ENCODE results near the gene SPTBN5.

The SPTBN5 gene

DNA sequence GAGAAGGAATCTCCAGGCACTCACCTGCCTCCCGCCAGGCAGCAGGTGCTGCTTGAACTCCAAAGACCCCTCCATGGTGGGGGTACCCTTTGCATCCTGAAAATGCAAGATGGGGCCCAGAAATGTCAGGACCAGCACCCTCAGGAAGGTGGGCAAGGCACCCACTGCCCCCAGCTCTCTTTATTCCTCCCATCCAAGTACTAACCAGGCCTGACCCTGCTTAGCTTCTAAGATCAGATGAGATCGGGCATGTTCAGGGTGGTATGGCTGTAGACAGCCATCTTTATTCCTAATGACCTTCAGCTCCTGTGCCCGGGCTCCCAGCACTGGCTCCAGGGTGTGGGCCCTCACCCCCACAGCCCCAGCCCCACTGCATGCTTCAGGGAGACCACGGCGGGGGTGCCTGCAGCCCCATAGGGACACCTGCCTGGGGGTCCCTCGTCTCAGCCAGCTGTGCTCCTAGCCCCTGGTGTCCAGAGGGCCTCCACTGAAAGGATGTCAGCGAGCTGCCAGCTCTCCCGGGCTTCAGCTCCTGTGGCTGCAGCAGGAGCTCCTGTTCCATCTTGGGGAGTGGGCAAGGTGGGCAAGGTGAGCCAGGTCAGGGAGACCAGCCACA is 42.0 kb downstream of the SPTBN5 start:
- Histone ChIP-seq H3K9ac (ENCODE audit: low read depth, low read length) (no peak overlapping the region), H3K36me3 (ENCODE audit: control insufficient read depth, insufficient read depth, low read length) (peaks cover 15% of the 10 kb centered on the region), H3K4me1 (ENCODE audit: control insufficient read depth, insufficient read depth, low read length) (0 out of 2 replicates have a peak, but pooled peaks cover 6% of the 10 kb centered on the region), H3K27me3 (ENCODE audit: control insufficient read depth, insufficient read depth, low read length) (no peaks in the 10 kb centered on the region), H3K4me3 (ENCODE audit: low read depth, low read length) (no peak overlapping the region), H3K27ac (ENCODE audit: low read depth, low read length) (no peak overlapping the region), H3K9me3 (ENCODE audit: control insufficient read depth, insufficient read depth, low read length) (no peaks in the 10 kb centered on the region)

DNA sequence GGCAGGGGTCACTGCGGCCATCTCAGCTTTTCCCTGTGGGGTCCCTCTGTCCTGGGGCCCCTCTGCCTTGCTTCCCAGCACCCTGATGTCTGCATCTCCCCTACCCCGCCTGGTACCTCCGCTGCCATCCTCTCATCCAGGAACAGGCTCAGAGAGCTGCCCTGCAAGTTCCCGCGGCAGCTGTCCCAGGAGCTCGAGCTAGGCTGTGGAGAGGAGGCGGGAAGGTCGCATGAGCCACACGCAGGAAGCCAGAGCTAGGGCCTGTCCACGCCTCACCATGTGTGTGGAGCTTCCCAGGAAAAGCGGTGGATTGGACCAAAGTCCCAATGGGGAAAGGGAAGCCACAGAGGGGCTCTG is 42.7 kb downstream of the SPTBN5 start:
- Histone ChIP-seq H3K9ac (ENCODE audit: low read depth, low read length) (no peak overlapping the region), H3K4me3 (ENCODE audit: low read depth, low read length) (no peak overlapping the region), H3K27me3 (ENCODE audit: control insufficient read depth, insufficient read depth, low read length) (no peaks in the 10 kb centered on the region), H3K4me1 (ENCODE audit: control insufficient read depth, insufficient read depth, low read length) (0 out of 2 replicates have a peak, but pooled peaks cover 6% of the 10 kb centered on the region), H3K36me3 (ENCODE audit: control insufficient read depth, insufficient read depth, low read length) (peaks cover 23% of the 10 kb centered on the region), H3K27ac (ENCODE audit: low read depth, low read length) (no peak overlapping the region), H3K9me3 (ENCODE audit: control insufficient read depth, insufficient read depth, low read length) (no peaks in the 10 kb centered on the region)

DNA sequence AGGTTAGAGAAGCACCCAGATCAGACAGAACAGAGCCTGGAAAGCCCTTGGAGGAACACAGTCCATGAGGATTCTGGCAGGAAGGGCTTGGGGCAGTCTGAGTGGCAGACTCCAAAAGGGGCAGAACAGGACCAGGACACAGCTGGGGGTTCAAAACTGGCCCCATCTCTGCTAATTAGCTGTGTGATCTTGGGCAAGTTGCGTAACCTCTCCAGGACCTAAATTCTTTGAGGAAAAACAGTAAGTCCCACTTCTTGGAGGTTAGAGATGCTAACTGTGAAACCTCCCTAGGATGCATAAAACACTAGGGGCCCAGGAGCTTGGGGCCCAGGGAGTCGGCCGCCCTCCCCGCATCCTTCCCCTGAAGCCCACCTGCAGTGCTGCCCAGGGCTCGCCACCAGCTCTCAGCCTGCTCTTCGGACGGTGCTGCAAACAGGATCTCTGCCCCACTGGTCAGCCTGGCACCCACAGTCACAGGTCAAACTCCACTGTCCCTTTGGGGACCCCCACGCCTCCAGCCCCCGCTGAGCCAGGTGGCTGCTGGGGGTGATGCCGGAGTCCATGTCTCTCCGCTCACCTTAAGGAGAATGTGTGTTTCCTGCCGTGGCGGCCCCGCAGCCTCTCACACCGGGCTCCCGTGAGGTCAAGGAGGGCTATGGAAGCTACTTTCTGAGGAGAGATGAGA is 43.2 kb downstream of the SPTBN5 start:
- H3K9ac ChIP-seq (ENCODE audit: low read depth, low read length) = no peak overlapping the region
- no peak overlapping the region for H3K27ac ChIP-seq (ENCODE audit: low read depth, low read length)
- H3K9me3 ChIP-seq (ENCODE audit: control insufficient read depth, insufficient read depth, low read length) = no peaks in the 10 kb centered on the region
- H3K4me3 ChIP-seq (ENCODE audit: low read depth, low read length) = no peak overlapping the region
- H3K36me3 ChIP-seq (ENCODE audit: control insufficient read depth, insufficient read depth, low read length) = peaks cover 26% of the 10 kb centered on the region
- no peaks in the 10 kb centered on the region for H3K27me3 ChIP-seq (ENCODE audit: control insufficient read depth, insufficient read depth, low read length)
- 0 out of 2 replicates have a peak, but pooled peaks cover 4% of the 10 kb centered on the region for H3K4me1 ChIP-seq (ENCODE audit: control insufficient read depth, insufficient read depth, low read length)

DNA sequence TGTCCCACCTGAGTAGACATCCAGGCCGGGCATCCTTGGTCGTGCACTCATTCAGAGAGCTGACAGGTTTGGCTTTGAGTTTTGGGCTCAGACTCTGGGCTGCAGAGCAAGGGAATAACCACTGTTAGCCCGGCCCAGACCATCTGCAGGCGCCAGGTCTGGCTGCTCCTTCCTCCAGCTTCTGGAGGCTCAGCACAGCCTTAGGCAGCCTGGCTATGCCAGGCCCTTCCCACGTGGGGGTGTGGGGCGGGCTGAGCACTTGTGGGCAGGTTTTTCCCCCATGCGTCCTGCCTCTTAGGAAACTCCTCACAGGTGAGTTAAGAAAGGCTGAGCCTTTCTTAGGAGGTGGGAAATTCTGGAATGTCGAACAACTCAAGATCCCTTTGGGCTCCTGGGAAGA is 44.0 kb downstream of the SPTBN5 start:
- Histone ChIP-seq H3K4me3 (ENCODE audit: low read depth, low read length) (no peak overlapping the region), H3K27me3 (ENCODE audit: control insufficient read depth, insufficient read depth, low read length) (no peaks in the 10 kb centered on the region), H3K9me3 (ENCODE audit: control insufficient read depth, insufficient read depth, low read length) (no peaks in the 10 kb centered on the region), H3K9ac (ENCODE audit: low read depth, low read length) (no peak overlapping the region), H3K27ac (ENCODE audit: low read depth, low read length) (no peak overlapping the region), H3K36me3 (ENCODE audit: control insufficient read depth, insufficient read depth, low read length) (peaks cover 33% of the 10 kb centered on the region), H3K4me1 (ENCODE audit: control insufficient read depth, insufficient read depth, low read length) (no peaks in the 10 kb centered on the region)

GRCh38 chr15:41849204-41849603 is 44.6 kb downstream of the SPTBN5 start:
- Histone ChIP-seq H3K9me3 (ENCODE audit: control insufficient read depth, insufficient read depth, low read length) (no peaks in the 10 kb centered on the region), H3K27me3 (ENCODE audit: control insufficient read depth, insufficient read depth, low read length) (no peaks in the 10 kb centered on the region), H3K36me3 (ENCODE audit: control insufficient read depth, insufficient read depth, low read length) (peaks cover 37% of the 10 kb centered on the region), H3K27ac (ENCODE audit: low read depth, low read length) (no peak overlapping the region), H3K4me3 (ENCODE audit: low read depth, low read length) (no peak overlapping the region), H3K4me1 (ENCODE audit: control insufficient read depth, insufficient read depth, low read length) (no peaks in the 10 kb centered on the region), H3K9ac (ENCODE audit: low read depth, low read length) (no peak overlapping the region)

- Histone ChIP-seq H3K36me3 (ENCODE audit: control insufficient read depth, insufficient read depth, low read length) (peaks cover 37% of the 10 kb centered on the region), H3K27me3 (ENCODE audit: control insufficient read depth, insufficient read depth, low read length) (no peaks in the 10 kb centered on the region), H3K4me1 (ENCODE audit: control insufficient read depth, insufficient read depth, low read length) (no peaks in the 10 kb centered on the region), H3K27ac (ENCODE audit: low read depth, low read length) (no peak overlapping the region), H3K9me3 (ENCODE audit: control insufficient read depth, insufficient read depth, low read length) (no peaks in the 10 kb centered on the region), H3K4me3 (ENCODE audit: low read depth, low read length) (no peak overlapping the region), H3K9ac (ENCODE audit: low read depth, low read length) (no peak overlapping the region)
These were observed 45.2 kb downstream of the SPTBN5 start for GRCh38 chr15:41848631-41849030.

DNA sequence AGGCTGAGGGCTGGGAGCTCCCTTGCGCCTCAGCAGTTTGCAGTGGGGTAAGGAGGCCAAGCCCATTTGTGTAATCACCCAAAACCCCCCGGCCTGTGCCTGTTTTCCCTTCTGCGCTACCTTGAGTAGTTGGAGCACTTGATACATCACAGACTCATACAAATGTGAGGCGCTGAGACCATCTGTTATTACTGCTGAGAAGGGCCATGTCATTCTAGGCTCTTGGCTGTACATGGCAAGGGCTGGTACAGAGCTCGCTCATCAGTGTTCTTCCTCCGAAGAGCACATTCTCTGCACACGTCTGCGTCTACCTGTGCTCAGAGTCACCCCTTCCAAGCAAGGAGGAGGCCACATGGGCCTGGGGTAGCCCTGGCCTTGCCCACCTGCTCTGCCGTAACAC is 45.9 kb downstream of the SPTBN5 start:
- no peaks in the 10 kb centered on the region for H3K4me1 ChIP-seq (ENCODE audit: control insufficient read depth, insufficient read depth, low read length)
- H3K9me3 ChIP-seq (ENCODE audit: control insufficient read depth, insufficient read depth, low read length) = no peaks in the 10 kb centered on the region
- H3K27ac ChIP-seq (ENCODE audit: low read depth, low read length) = no peak overlapping the region
- H3K4me3 ChIP-seq (ENCODE audit: low read depth, low read length) = no peak overlapping the region
- peaks cover 37% of the 10 kb centered on the region for H3K36me3 ChIP-seq (ENCODE audit: control insufficient read depth, insufficient read depth, low read length)
- H3K9ac ChIP-seq (ENCODE audit: low read depth, low read length) = no peak overlapping the region
- no peaks in the 10 kb centered on the region for H3K27me3 ChIP-seq (ENCODE audit: control insufficient read depth, insufficient read depth, low read length)

GRCh38 chr15:41847206-41847605 is 46.6 kb downstream of the SPTBN5 start:
- Histone ChIP-seq H3K9ac (ENCODE audit: low read depth, low read length) (no peak overlapping the region), H3K27ac (ENCODE audit: low read depth, low read length) (no peak overlapping the region), H3K36me3 (ENCODE audit: control insufficient read depth, insufficient read depth, low read length) (peaks cover 37% of the 10 kb centered on the region), H3K4me3 (ENCODE audit: low read depth, low read length) (no peak overlapping the region), H3K4me1 (ENCODE audit: control insufficient read depth, insufficient read depth, low read length) (no peaks in the 10 kb centered on the region), H3K27me3 (ENCODE audit: control insufficient read depth, insufficient read depth, low read length) (no peaks in the 10 kb centered on the region), H3K9me3 (ENCODE audit: control insufficient read depth, insufficient read depth, low read length) (no peaks in the 10 kb centered on the region)

DNA sequence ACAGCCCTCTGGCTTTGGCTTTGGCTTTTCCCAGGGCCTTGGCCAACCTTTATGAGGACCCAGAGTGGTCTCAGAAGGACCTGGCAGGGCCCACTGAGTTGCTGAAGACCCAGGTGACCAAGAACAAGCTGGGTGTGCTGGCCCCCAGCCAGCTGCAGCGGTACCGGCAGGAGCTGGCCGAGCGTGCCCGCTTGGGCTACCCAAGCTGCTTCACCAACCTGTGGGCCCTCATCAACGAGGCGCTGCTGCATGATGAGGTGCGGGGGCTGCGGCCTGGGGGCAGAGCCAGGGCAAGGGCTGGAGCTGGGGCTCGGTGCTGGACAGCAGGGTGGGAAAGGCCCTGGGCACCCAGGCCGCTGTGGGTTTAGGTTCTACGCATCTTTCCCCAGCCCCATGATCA is 49.0 kb downstream of the SPTBN5 start:
- Histone ChIP-seq H3K36me3 (ENCODE audit: control insufficient read depth, insufficient read depth, low read length) (peaks cover 37% of the 10 kb centered on the region), H3K27me3 (ENCODE audit: control insufficient read depth, insufficient read depth, low read length) (no peaks in the 10 kb centered on the region), H3K4me1 (ENCODE audit: control insufficient read depth, insufficient read depth, low read length) (no peaks in the 10 kb centered on the region), H3K9me3 (ENCODE audit: control insufficient read depth, insufficient read depth, low read length) (no peaks in the 10 kb centered on the region), H3K27ac (ENCODE audit: low read depth, low read length) (no peak overlapping the region), H3K9ac (ENCODE audit: low read depth, low read length) (no peak overlapping the region), H3K4me3 (ENCODE audit: low read depth, low read length) (no peak overlapping the region)

- Histone ChIP-seq H3K4me3 (ENCODE audit: low read depth, low read length) (no peak overlapping the region), H3K9me3 (ENCODE audit: control insufficient read depth, insufficient read depth, low read length) (no peaks in the 10 kb centered on the region), H3K27ac (ENCODE audit: low read depth, low read length) (no peak overlapping the region), H3K9ac (ENCODE audit: low read depth, low read length) (no peak overlapping the region), H3K4me1 (ENCODE audit: control insufficient read depth, insufficient read depth, low read length) (no peaks in the 10 kb centered on the region), H3K27me3 (ENCODE audit: control insufficient read depth, insufficient read depth, low read length) (no peaks in the 10 kb centered on the region), H3K36me3 (ENCODE audit: control insufficient read depth, insufficient read depth, low read length) (peaks cover 35% of the 10 kb centered on the region)
These were observed 50.3 kb downstream of the SPTBN5 start for GRCh38 chr15:41843571-41843970.

GRCh38 chr15:41842229-41842628 is 51.6 kb downstream of the SPTBN5 start:
- Histone ChIP-seq H3K4me1 (ENCODE audit: control insufficient read depth, insufficient read depth, low read length) (no peaks in the 10 kb centered on the region), H3K9me3 (ENCODE audit: control insufficient read depth, insufficient read depth, low read length) (no peaks in the 10 kb centered on the region), H3K27ac (ENCODE audit: low read depth, low read length) (no peak overlapping the region), H3K9ac (ENCODE audit: low read depth, low read length) (no peak overlapping the region), H3K27me3 (ENCODE audit: control insufficient read depth, insufficient read depth, low read length) (no peaks in the 10 kb centered on the region), H3K36me3 (ENCODE audit: control insufficient read depth, insufficient read depth, low read length) (peaks cover 24% of the 10 kb centered on the region; the same call in 1 of the 2 replicates), H3K4me3 (ENCODE audit: low read depth, low read length) (no peak overlapping the region)

Data from HUES48 (cell line).